ENCODE data around the gene DGKZ. TPM values are rescaled to one million over a fixed set of nuclear protein-coding genes. Genes with fewer than 3 reads are reported as not detected.

The DGKZ gene
- total and polyA plus RNA-seq, 4 donors, result 4.6 to 24.3 (median 14.4) TPM

GRCh38 chr11:46402957-46403902 lies 56.0 kb downstream of the DGKZ start:
- Histone ChIP-seq H3K27ac (ENCODE audit: low read depth in 1 of 2, low read length in 2 of 2) (no peak overlapping the region), H3K4me3 (ENCODE audit: low read depth in 1 of 3, low read length in 3 of 3) (no peak overlapping the region), H3K27me3 (ENCODE audit: control insufficient read depth in 4 of 4, insufficient read depth in 4 of 4, low read length in 3 of 4) (no peaks in the 10 kb centered on the region), H3K9ac (ENCODE audit: low read depth in 1 of 2, low read length in 2 of 2) (no peak overlapping the region), H3K9me3 (ENCODE audit: control insufficient read depth in 4 of 4, low read length in 3 of 4) (no peaks in the 10 kb centered on the region), H3K36me3 (ENCODE audit: control insufficient read depth in 4 of 4, insufficient read depth in 3 of 4, low read depth in 1 of 4, low read length in 3 of 4) (peaks cover 7 to 24% (median 11%) of the 10 kb centered on the region in 4 donors), H3K4me1 (ENCODE audit: control insufficient read depth in 4 of 4, insufficient read depth in 4 of 4, low read length in 3 of 4) (no peaks in the 10 kb centered on the region)
- TF ChIP-seq ATF3 (IDR thresholded peaks at IDR 0.05) (no peak), RAD21 (IDR thresholded peaks at IDR 0.05) (no peak), FOXA2 (IDR thresholded peaks at IDR 0.05) (no peak), REST (IDR thresholded peaks at IDR 0.05) (no peak), ZBTB33 (IDR thresholded peaks at IDR 0.05) (no peak), JUND (IDR thresholded peaks at IDR 0.05) (no peak), HNF4G (IDR thresholded peaks at IDR 0.05) (no peak), YY1 (IDR thresholded peaks at IDR 0.05) (no peak), MAX (IDR thresholded peaks at IDR 0.05) (no peak), HNF4A (conservative IDR thresholded peaks at IDR 0.05) (no peak), SP1 (IDR thresholded peaks at IDR 0.05) (no peak)
- 73% methylated on average over 6 of the region's 6 CpGs for WGBS
- no peak for DNase-seq (ENCODE audit: low spot score)

GRCh38 chr11:46404476-46405017 lies 57.3 kb downstream of the DGKZ start:
- no peak for DNase-seq (ENCODE audit: low spot score)
- 96% methylated on average over 5 of the region's 5 CpGs for WGBS
- Histone ChIP-seq H3K9me3 (ENCODE audit: control insufficient read depth in 4 of 4, low read length in 3 of 4) (no peaks in the 10 kb centered on the region), H3K36me3 (ENCODE audit: control insufficient read depth in 4 of 4, insufficient read depth in 3 of 4, low read depth in 1 of 4, low read length in 3 of 4) (peaks cover 7 to 30% (median 17%) of the 10 kb centered on the region in 4 donors), H3K27me3 (ENCODE audit: control insufficient read depth in 4 of 4, insufficient read depth in 4 of 4, low read length in 3 of 4) (no peaks in the 10 kb centered on the region), H3K4me1 (ENCODE audit: control insufficient read depth in 4 of 4, insufficient read depth in 4 of 4, low read length in 3 of 4) (no peaks in the 10 kb centered on the region), H3K27ac (ENCODE audit: low read depth in 1 of 2, low read length in 2 of 2) (no peak overlapping the region), H3K4me3 (ENCODE audit: low read depth in 1 of 3, low read length in 3 of 3) (no peak overlapping the region), H3K9ac (ENCODE audit: low read depth in 1 of 2, low read length in 2 of 2) (no peak overlapping the region)
- TF ChIP-seq TAF1 (conservative IDR thresholded peaks at IDR 0.05), result no peak
- TF ChIP-seq REST (IDR thresholded peaks at IDR 0.05), result no peak
- TF ChIP-seq JUND (IDR thresholded peaks at IDR 0.05), result no peak
- no peak for TF ChIP-seq GABPA (IDR thresholded peaks at IDR 0.05 in 1 of 2, conservative IDR thresholded peaks at IDR 0.05 in 1 of 2)
- no peak for TF ChIP-seq HNF4A (conservative IDR thresholded peaks at IDR 0.05)
- TF ChIP-seq YY1 (IDR thresholded peaks at IDR 0.05), result no peak
- no peak for TF ChIP-seq NR2F2 (IDR thresholded peaks at IDR 0.05)
- no peak for TF ChIP-seq CTCF (IDR thresholded peaks at IDR 0.05; ENCODE audit: low read depth, low read length, missing input control)

Measured in liver (tissue), 9 donors.